Renal cortical epithelial cell (primary cell): ENCODE data around the gene EGLN1. TPM values are rescaled to one million over a fixed set of nuclear protein-coding genes. Genes with fewer than 3 reads are reported as not detected.
"Not testable (repeated sequence)": the region's sequence is repeated elsewhere in the genome, so short reads cannot be mapped to it uniquely, and the experiment has no call there.

Experiments
- DNase-seq: peaks from one replicate; pipeline ENCODE4 v3.0.0-alpha.2; 2011; ENCODE audit warnings: low read depth
- total RNA-seq: library from RNA; depleted of rRNA; stranded (reverse); fragments of >200 nt; gene quantifications from 2 replicates; pipeline ENCODE4 v1.2.3, GENCODE V29; 2014

The EGLN1 gene
- total RNA-seq, 1 donor from 2014 or later: 142 TPM

GRCh38 chr1:231363624-231364023 is 58.5 kb downstream of the EGLN1 start:
- DNase-seq: no peak

GRCh38 chr1:231362325-231362724 is 59.8 kb downstream of the EGLN1 start:
- no peak for DNase-seq

GRCh38 chr1:231359113-231359512 is 63.0 kb downstream of the EGLN1 start:
- peak; percentile 60 for DNase-seq

GRCh38 chr1:231357831-231358354 is 64.2 kb downstream of the EGLN1 start:
- DNase-seq: peak; percentile 80

GRCh38 chr1:231357187-231357772 is 64.8 kb downstream of the EGLN1 start:
- no peak for DNase-seq

GRCh38 chr1:231355171-231355570 is 66.9 kb downstream of the EGLN1 start:
- no peak for DNase-seq

- no peak for DNase-seq
Observed at GRCh38 chr1:231354330-231355020, 67.6 kb downstream of the EGLN1 start.

- peak; percentile 51 for DNase-seq
Observed at GRCh38 chr1:231353086-231353485, 69.0 kb downstream of the EGLN1 start.

GRCh38 chr1:231351816-231352215 is 70.3 kb downstream of the EGLN1 start:
- DNase-seq: no peak

- not testable (repeated sequence) for DNase-seq
Observed at GRCh38 chr1:231348856-231349255, 73.2 kb downstream of the EGLN1 start.

GRCh38 chr1:231348442-231348841 is 73.6 kb downstream of the EGLN1 start:
- no peak for DNase-seq

GRCh38 chr1:231347961-231348360 is 74.1 kb downstream of the EGLN1 start:
- no peak for DNase-seq

GRCh38 chr1:231340328-231341013 is 81.6 kb downstream of the EGLN1 start:
- DNase-seq: no peak

GRCh38 chr1:231338270-231339128 is 83.6 kb downstream of the EGLN1 start, which contains the start of gene SPRTN:
SPRTN (plus strand) TSS chr1:231338293; CDS start chr1:231338384, 91 bp downstream.
- DNase-seq: no peak

- DNase-seq: peak; percentile 95
Observed at GRCh38 chr1:231337472-231338269, 84.4 kb downstream of the EGLN1 start, which contains the start of gene EXOC8. EXOC8 (minus strand) TSS chr1:231337852; CDS start chr1:231337745, 107 bp downstream.

GRCh38 chr1:231337043-231337471 is 85.0 kb downstream of the EGLN1 start:
- DNase-seq: no peak

GRCh38 chr1:231335663-231336602 is 86.2 kb downstream of the EGLN1 start:
- DNase-seq: no peak

- no peak for DNase-seq
Observed at GRCh38 chr1:231334952-231335351, 87.1 kb downstream of the EGLN1 start.

- no peak for DNase-seq
Observed at GRCh38 chr1:231334079-231334666, 87.9 kb downstream of the EGLN1 start.
